ENCODE data around the gene NTPCR.

Gene NTPCR

GRCh38 chr1:232956081-232956480 is 5.7 kb downstream of the NTPCR start:
- no peak overlapping the region for H3K4me3 ChIP-seq (ENCODE audit: low read depth, low read length)

GRCh38 chr1:232958067-232958466 is 7.7 kb downstream of the NTPCR start:
- no peak overlapping the region for H3K4me3 ChIP-seq (ENCODE audit: low read depth, low read length)

- no peak overlapping the region for H3K4me3 ChIP-seq (ENCODE audit: low read depth, low read length)
These were observed 12.6 kb downstream of the NTPCR start for GRCh38 chr1:232962761-232963745.

GRCh38 chr1:232964601-232965000 is 14.2 kb downstream of the NTPCR start:
- no peak overlapping the region for H3K4me3 ChIP-seq (ENCODE audit: low read depth, low read length)

- H3K4me3 ChIP-seq (ENCODE audit: low read depth, low read length) = no peak overlapping the region
These were observed 14.9 kb downstream of the NTPCR start for GRCh38 chr1:232965124-232965911.

- no peak overlapping the region for H3K4me3 ChIP-seq (ENCODE audit: low read depth, low read length)
These were observed 15.5 kb downstream of the NTPCR start for GRCh38 chr1:232965912-232966217.

GRCh38 chr1:232966663-232967062 is 16.3 kb downstream of the NTPCR start:
- H3K4me3 ChIP-seq (ENCODE audit: low read depth, low read length) = no peak overlapping the region

- H3K4me3 ChIP-seq (ENCODE audit: low read depth, low read length) = no peak overlapping the region
These were observed 18.0 kb downstream of the NTPCR start for GRCh38 chr1:232968391-232968790.

GRCh38 chr1:232968965-232969364 is 18.6 kb downstream of the NTPCR start:
- H3K4me3 ChIP-seq (ENCODE audit: low read depth, low read length) = no peak overlapping the region

GRCh38 chr1:232969799-232970198 is 19.4 kb downstream of the NTPCR start:
- no peak overlapping the region for H3K4me3 ChIP-seq (ENCODE audit: low read depth, low read length)

- no peak overlapping the region for H3K4me3 ChIP-seq (ENCODE audit: low read depth, low read length)
These were observed 20.1 kb downstream of the NTPCR start for GRCh38 chr1:232970508-232970907.

GRCh38 chr1:232973652-232974611 is 23.5 kb downstream of the NTPCR start:
- no peak overlapping the region for H3K4me3 ChIP-seq (ENCODE audit: low read depth, low read length)

GRCh38 chr1:232974971-232975370 is 24.6 kb downstream of the NTPCR start:
- H3K4me3 ChIP-seq (ENCODE audit: low read depth, low read length) = no peak overlapping the region

- H3K4me3 ChIP-seq (ENCODE audit: low read depth, low read length) = no peak overlapping the region
These were observed 27.8 kb downstream of the NTPCR start for GRCh38 chr1:232978091-232978634.

GRCh38 chr1:232978815-232979214 is 28.4 kb downstream of the NTPCR start:
- no peak overlapping the region for H3K4me3 ChIP-seq (ENCODE audit: low read depth, low read length)

GRCh38 chr1:232979558-232979957 is 29.1 kb downstream of the NTPCR start:
- H3K4me3 ChIP-seq (ENCODE audit: low read depth, low read length) = no peak overlapping the region

- no peak overlapping the region for H3K4me3 ChIP-seq (ENCODE audit: low read depth, low read length)
These were observed 30.1 kb downstream of the NTPCR start for GRCh38 chr1:232980355-232980978.

- no peak overlapping the region for H3K4me3 ChIP-seq (ENCODE audit: low read depth, low read length)
These were observed 30.7 kb downstream of the NTPCR start for GRCh38 chr1:232980986-232981560.

GRCh38 chr1:232982238-232982944 is 32.0 kb downstream of the NTPCR start:
- no peak overlapping the region for H3K4me3 ChIP-seq (ENCODE audit: low read depth, low read length)
